ENCODE results near the gene SLCO4A1. TPM values are rescaled to one million over a fixed set of nuclear protein-coding genes. Genes with fewer than 3 reads are reported as not detected.
A peak's percentile ranks its signal among the peaks of the same experiment; 100 is the strongest.

The SLCO4A1 gene
- total RNA-seq, 4 donors from 2014 or later: 6.7 to 22.1 (median 14.4) TPM

DNA sequence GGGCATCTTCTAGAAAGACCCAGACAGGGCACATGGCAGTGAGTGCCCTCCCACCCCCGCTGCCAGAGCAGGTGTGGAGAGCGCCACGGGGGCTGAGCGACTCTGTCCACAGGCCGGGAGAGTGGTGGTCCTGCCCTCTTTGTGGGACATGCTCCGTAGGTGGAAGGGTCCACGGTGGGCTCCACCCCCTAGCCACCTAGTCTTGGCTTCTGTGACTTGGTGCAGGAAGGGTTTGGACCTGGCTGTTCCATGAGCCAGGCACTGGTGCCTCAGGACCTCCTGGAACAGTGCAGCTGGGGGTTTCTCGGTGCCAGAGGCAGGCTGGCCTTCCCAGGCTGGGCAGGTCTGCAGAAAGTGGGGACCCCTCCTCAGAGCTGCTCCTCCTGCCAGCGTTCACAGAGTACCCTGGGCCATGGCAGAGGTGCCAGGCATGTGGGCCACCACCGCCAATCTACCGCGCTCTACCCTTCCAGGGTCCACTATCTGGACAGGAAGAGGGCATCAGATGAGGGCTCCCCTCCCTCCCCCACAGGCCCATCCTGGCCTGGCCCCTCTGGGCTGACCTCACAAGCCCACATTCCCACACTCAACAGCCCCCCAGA lies 23.0 kb downstream of the SLCO4A1 start:
- Histone ChIP-seq H3K9me3 (no peaks in the 10 kb centered on the region), H3K27me3 (peaks cover 0 to 37% (median 0%) of the 10 kb centered on the region in 4 donors), H3K27ac (peak overlapping the region in 1 of 4 donors; percentile 9), H3K4me1 (peaks cover 4 to 38% (median 13%) of the 10 kb centered on the region in 3 donors), H3K4me3 (no peak overlapping the region), H3K36me3 (peaks cover 0 to 24% (median 0%) of the 10 kb centered on the region in 3 donors)
- intact Hi-C loops (cut with DNase I): no loop called here
- no peak for TF ChIP-seq POLR2A (IDR thresholded peaks at IDR 0.05)
- TF ChIP-seq, protein P1, sequence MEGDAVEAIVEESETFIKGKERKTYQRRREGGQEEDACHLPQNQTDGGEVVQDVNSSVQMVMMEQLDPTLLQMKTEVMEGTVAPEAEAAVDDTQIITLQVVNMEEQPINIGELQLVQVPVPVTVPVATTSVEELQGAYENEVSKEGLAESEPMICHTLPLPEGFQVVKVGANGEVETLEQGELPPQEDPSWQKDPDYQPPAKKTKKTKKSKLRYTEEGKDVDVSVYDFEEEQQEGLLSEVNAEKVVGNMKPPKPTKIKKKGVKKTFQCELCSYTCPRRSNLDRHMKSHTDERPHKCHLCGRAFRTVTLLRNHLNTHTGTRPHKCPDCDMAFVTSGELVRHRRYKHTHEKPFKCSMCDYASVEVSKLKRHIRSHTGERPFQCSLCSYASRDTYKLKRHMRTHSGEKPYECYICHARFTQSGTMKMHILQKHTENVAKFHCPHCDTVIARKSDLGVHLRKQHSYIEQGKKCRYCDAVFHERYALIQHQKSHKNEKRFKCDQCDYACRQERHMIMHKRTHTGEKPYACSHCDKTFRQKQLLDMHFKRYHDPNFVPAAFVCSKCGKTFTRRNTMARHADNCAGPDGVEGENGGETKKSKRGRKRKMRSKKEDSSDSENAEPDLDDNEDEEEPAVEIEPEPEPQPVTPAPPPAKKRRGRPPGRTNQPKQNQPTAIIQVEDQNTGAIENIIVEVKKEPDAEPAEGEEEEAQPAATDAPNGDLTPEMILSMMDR (IDR thresholded peaks at IDR 0.05): no peak
- DNase-seq: no peak
- WGBS, 2 donors: 95 to 100% methylated on average over 3 to 4 of the region's 12 CpGs

DNA sequence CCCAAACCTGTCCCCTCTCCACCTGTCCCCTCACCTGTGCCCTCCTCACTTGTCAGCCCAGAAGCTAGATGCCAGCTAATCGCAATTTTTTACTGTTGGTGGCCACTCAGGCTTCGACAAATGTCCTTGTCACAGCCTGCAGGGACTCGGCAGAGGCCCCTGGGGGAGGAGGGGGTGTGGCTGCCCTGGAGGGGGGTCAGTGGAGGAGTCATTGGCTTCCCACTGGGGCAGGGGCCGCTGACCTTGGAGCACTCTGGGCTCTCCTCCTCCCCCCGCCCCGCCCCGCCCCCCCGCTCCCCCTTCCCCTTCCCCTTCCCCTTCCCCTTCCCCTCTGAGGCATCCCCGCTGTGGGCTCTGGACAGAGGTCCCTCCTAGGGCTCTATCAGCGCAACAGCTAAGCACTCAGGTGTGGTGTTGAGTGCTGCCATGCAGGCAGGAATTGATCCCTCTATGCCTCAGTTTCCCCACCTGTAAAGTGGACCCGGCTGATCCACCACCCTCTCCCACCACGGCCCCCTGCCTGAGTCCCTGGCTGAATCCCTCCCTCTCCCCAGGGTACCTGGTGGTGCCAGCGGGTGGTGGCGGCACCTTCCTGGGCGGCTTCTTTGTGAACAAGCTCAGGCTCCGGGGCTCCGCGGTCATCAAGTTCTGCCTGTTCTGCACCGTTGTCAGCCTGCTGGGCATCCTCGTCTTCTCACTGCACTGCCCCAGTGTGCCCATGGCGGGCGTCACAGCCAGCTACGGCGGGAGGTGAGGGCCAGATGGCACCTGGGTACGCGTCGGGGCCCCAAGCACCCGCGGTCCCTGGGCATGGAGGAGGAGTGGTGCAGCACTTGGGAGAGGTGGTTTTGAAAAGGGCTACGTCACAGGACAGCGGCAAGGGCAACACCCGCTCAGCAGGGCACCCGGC lies 23.8 kb downstream of the SLCO4A1 start:
- 67 to 96% methylated on average over 3 to 8 of the region's 33 CpGs for WGBS, 2 donors
- H3K4me3 ChIP-seq: no peak overlapping the region
- TF ChIP-seq POLR2A (IDR thresholded peaks at IDR 0.05): no peak
- TF ChIP-seq, protein P1 (IDR thresholded peaks at IDR 0.05): no peak
- H3K27ac ChIP-seq: peak overlapping the region in 2 of 4 donors; percentile 4 to 42
- peaks cover 0 to 29% (median 0%) of the 10 kb centered on the region in 4 donors for H3K27me3 ChIP-seq
- H3K4me1 ChIP-seq: peaks cover 4 to 38% (median 13%) of the 10 kb centered on the region in 3 donors
- DNase-seq: no peak
- peaks cover 0 to 16% (median 0%) of the 10 kb centered on the region in 3 donors for H3K36me3 ChIP-seq
- no peaks in the 10 kb centered on the region for H3K9me3 ChIP-seq
- intact Hi-C loops (cut with DNase I): no loop called here

DNA sequence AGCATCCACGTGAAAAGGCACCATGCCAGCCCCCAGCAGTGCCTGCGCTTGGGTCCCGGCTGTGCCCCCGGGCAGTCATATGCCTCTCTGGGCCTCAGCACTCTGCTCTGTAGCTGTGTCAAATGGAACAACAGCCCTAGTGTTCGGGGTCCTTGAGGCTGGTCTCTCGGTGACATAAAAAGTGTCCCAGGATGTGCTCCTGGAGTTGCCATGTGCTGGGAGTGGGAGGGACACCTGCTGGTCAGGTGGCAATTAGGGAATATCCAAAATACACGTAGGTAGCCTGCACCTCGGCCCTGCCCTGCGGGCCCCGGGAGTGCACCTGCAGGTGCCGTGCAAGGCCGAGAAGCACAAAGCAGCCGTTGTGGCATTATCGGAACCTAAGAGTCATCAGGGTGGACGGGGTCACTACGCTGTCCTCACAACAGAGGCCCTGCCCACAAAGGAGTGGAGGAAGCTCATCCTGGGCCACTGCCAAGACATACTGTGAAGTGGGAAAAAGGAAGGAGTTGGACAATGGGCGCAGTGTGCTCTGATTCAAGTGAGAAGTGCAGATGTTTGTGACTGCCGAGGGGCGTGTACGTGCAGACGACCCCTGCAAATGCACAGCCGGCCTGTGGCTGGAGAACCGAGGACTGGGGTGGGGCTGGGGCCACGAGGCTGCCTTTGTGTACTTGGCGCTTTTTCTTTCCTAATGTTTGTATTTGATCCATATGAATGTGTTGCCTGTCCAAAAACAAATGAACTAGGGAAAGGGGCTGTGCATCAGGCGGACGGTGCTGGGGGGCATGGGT lies 24.6 kb downstream of the SLCO4A1 start:
- no peak for DNase-seq
- Histone ChIP-seq H3K4me1 (peaks cover 4 to 36% (median 9%) of the 10 kb centered on the region in 3 donors), H3K4me3 (no peak overlapping the region), H3K27me3 (peaks cover 0 to 25% (median 0%) of the 10 kb centered on the region in 4 donors), H3K9me3 (no peaks in the 10 kb centered on the region), H3K27ac (peak overlapping the region in 2 of 4 donors; percentile 4 to 42), H3K36me3 (peaks cover 0 to 9% (median 0%) of the 10 kb centered on the region in 3 donors)
- intact Hi-C loops (cut with DNase I): no loop called here
- 63 to 77% methylated on average over 17 to 20 of the region's 27 CpGs for WGBS, 2 donors
- TF ChIP-seq POLR2A (IDR thresholded peaks at IDR 0.05): no peak
- TF ChIP-seq, protein P1 (IDR thresholded peaks at IDR 0.05): no peak

DNA sequence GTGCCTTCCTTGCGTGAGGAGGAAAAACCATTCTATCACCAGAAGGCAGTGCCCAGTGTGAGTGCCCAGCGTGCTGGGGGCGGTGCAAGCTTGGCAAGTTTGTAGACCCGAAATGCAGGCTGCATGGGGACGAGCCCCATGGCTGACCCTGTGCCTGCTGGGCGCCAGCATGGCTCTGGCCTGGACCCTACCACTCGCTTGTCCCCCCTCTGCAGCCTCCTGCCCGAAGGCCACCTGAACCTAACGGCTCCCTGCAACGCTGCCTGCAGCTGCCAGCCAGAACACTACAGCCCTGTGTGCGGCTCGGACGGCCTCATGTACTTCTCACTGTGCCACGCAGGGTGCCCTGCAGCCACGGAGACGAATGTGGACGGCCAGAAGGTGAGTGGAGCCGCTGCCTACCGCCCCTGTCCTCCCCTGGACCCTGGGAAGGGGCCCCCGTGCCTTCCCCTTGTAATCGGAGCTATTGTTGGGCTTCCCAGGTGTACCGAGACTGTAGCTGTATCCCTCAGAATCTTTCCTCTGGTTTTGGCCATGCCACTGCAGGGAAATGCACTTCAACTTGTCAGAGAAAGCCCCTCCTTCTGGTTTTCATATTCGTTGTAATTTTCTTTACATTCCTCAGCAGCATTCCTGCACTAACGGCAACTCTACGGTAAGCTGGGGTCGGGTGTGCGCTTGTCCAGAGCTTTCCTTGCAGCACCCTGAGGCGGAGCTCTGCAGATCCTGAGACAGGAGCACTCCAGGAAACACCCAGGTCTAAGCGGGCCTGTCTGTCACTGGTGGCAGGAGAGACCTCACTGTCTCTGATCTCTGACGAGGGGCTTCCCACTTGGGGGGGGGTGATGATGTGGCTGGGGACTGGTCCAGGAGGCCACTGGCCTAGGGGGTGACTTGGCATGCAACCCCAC lies 25.5 kb downstream of the SLCO4A1 start:
- Histone ChIP-seq H3K36me3 (peaks cover 0 to 9% (median 0%) of the 10 kb centered on the region in 3 donors), H3K27ac (peak overlapping the region in 1 of 4 donors; percentile 42), H3K27me3 (peaks cover 0 to 25% (median 0%) of the 10 kb centered on the region in 4 donors), H3K4me3 (no peak overlapping the region), H3K4me1 (peaks cover under 1 to 27% (median 4%) of the 10 kb centered on the region in 3 donors), H3K9me3 (no peaks in the 10 kb centered on the region)
- intact Hi-C loops (cut with DNase I): no loop called here
- no peak for DNase-seq
- 72 to 76% methylated on average over 18 to 21 of the region's 30 CpGs for WGBS, 2 donors
- TF ChIP-seq POLR2A (IDR thresholded peaks at IDR 0.05): no peak
- TF ChIP-seq, protein P1 (IDR thresholded peaks at IDR 0.05): no peak

All from esophagus squamous epithelium (tissue), 5 donors.